HUDEP-2 (cell line): ENCODE data around the gene ARHGAP25.

ENCODE experiments used
- DNase-seq, 76 experiments: peaks; one replicate each; lab custom pipeline; 2025; ENCODE audit not compliant: unreplicated experiment in 76 of 76; lab: John Stamatoyannopoulos, UW

Gene ARHGAP25

GRCh38 chr2:68854476-68854875 lies 119.9 kb downstream of the ARHGAP25 start:
- no peak for DNase-seq

GRCh38 chr2:68855550-68855949 lies 120.9 kb downstream of the ARHGAP25 start:
- peak in 25 of 76 experiments; percentile 4 to 57 (median 14) for DNase-seq

GRCh38 chr2:68857202-68857845 lies 122.7 kb downstream of the ARHGAP25 start:
- no peak for DNase-seq

- DNase-seq: no peak
Measured at GRCh38 chr2:68857855-68858456, 123.3 kb downstream of the ARHGAP25 start.

GRCh38 chr2:68860111-68860510 lies 125.5 kb downstream of the ARHGAP25 start:
- no peak for DNase-seq

- DNase-seq: no peak
Measured at GRCh38 chr2:68861330-68861729, 126.7 kb downstream of the ARHGAP25 start.

GRCh38 chr2:68862889-68863288 lies 128.3 kb downstream of the ARHGAP25 start:
- no peak for DNase-seq

GRCh38 chr2:68863996-68864395 lies 129.4 kb downstream of the ARHGAP25 start:
- DNase-seq: no peak

GRCh38 chr2:68865108-68865507 lies 130.5 kb downstream of the ARHGAP25 start:
- DNase-seq: no peak

- DNase-seq: no peak
Measured at GRCh38 chr2:68870215-68870614, 135.6 kb downstream of the ARHGAP25 start.

- no peak for DNase-seq
Measured at GRCh38 chr2:68871159-68871764, 136.7 kb downstream of the ARHGAP25 start, which contains the start of gene BMP10. BMP10 (minus strand) TSS chr2:68871397; CDS start chr2:68871358, 39 bp downstream.
